ENCODE data around the gene RTP3.

Gene RTP3

GRCh38 chr3:46460051-46460450 lies 37.7 kb upstream of the RTP3 start:
- Histone ChIP-seq H2AFZ (ENCODE audit: low read depth) (no peak overlapping the region), H3K79me2 (ENCODE audit: insufficient read depth, low read depth) (no peaks in the 10 kb centered on the region), H3K9ac (no peak overlapping the region), H3K4me3 (IDR thresholded peaks at IDR 0.05; ENCODE audit: insufficient read depth, low read depth, low read length) (no peak overlapping the region), H3K27me3 (ENCODE audit: insufficient read depth, low read depth) (no peaks in the 10 kb centered on the region), H3K4me1 (ENCODE audit: low read depth, poor library complexity, severe bottlenecking) (no peaks in the 10 kb centered on the region), H3K4me2 (no peak overlapping the region), H3K36me3 (ENCODE audit: insufficient read depth) (no peaks in the 10 kb centered on the region), H4K20me1 (ENCODE audit: insufficient read depth) (no peaks in the 10 kb centered on the region), H3K27ac (no peak overlapping the region)
- TF ChIP-seq, protein P1, sequence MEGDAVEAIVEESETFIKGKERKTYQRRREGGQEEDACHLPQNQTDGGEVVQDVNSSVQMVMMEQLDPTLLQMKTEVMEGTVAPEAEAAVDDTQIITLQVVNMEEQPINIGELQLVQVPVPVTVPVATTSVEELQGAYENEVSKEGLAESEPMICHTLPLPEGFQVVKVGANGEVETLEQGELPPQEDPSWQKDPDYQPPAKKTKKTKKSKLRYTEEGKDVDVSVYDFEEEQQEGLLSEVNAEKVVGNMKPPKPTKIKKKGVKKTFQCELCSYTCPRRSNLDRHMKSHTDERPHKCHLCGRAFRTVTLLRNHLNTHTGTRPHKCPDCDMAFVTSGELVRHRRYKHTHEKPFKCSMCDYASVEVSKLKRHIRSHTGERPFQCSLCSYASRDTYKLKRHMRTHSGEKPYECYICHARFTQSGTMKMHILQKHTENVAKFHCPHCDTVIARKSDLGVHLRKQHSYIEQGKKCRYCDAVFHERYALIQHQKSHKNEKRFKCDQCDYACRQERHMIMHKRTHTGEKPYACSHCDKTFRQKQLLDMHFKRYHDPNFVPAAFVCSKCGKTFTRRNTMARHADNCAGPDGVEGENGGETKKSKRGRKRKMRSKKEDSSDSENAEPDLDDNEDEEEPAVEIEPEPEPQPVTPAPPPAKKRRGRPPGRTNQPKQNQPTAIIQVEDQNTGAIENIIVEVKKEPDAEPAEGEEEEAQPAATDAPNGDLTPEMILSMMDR (conservative IDR thresholded peaks at IDR 0.05; ENCODE audit: low read depth, low read length), result no peak

DNA sequence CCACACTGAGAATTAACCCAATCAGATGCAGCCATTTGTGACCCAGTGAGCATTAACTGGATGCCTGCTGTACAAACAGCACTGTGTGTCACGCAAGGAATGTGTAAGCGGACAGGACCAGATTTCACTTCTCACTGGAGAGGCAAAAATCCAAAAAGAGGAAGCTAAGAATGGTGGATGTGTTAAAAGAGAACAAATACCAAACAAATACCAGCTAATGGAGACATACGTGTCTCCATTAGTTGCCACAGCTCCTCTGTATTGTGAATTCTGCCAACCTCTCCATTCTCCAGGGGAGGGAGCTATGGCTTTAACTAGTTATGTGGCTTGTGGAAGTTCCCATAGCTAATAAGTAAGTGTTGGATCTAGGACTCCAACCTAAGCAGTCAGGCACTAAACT lies 35.7 kb upstream of the RTP3 start:
- TF ChIP-seq, protein P1 (conservative IDR thresholded peaks at IDR 0.05; ENCODE audit: low read depth, low read length), result no peak
- H2AFZ ChIP-seq (ENCODE audit: low read depth), result no peak overlapping the region
- H3K4me2 ChIP-seq, result no peak overlapping the region
- no peaks in the 10 kb centered on the region for H3K27me3 ChIP-seq (ENCODE audit: insufficient read depth, low read depth)
- H3K36me3 ChIP-seq (ENCODE audit: insufficient read depth), result no peaks in the 10 kb centered on the region
- no peak overlapping the region for H3K9ac ChIP-seq
- H3K4me1 ChIP-seq (ENCODE audit: low read depth, poor library complexity, severe bottlenecking), result no peaks in the 10 kb centered on the region
- no peaks in the 10 kb centered on the region for H3K79me2 ChIP-seq (ENCODE audit: insufficient read depth, low read depth)
- no peak overlapping the region for H3K4me3 ChIP-seq (IDR thresholded peaks at IDR 0.05; ENCODE audit: insufficient read depth, low read depth, low read length)
- H4K20me1 ChIP-seq (ENCODE audit: insufficient read depth), result no peaks in the 10 kb centered on the region
- H3K27ac ChIP-seq, result no peak overlapping the region

GRCh38 chr3:46462511-46462910 lies 35.3 kb upstream of the RTP3 start:
- H2AFZ ChIP-seq (ENCODE audit: low read depth), result no peak overlapping the region
- TF ChIP-seq, protein P1 (conservative IDR thresholded peaks at IDR 0.05; ENCODE audit: low read depth, low read length), result no peak
- H3K4me1 ChIP-seq (ENCODE audit: low read depth, poor library complexity, severe bottlenecking), result no peaks in the 10 kb centered on the region
- no peaks in the 10 kb centered on the region for H3K79me2 ChIP-seq (ENCODE audit: insufficient read depth, low read depth)
- no peaks in the 10 kb centered on the region for H3K36me3 ChIP-seq (ENCODE audit: insufficient read depth)
- H3K27me3 ChIP-seq (ENCODE audit: insufficient read depth, low read depth), result no peaks in the 10 kb centered on the region
- no peaks in the 10 kb centered on the region for H4K20me1 ChIP-seq (ENCODE audit: insufficient read depth)
- no peak overlapping the region for H3K9ac ChIP-seq
- H3K4me2 ChIP-seq, result no peak overlapping the region
- H3K4me3 ChIP-seq (IDR thresholded peaks at IDR 0.05; ENCODE audit: insufficient read depth, low read depth, low read length), result no peak overlapping the region
- H3K27ac ChIP-seq, result no peak overlapping the region

DNA sequence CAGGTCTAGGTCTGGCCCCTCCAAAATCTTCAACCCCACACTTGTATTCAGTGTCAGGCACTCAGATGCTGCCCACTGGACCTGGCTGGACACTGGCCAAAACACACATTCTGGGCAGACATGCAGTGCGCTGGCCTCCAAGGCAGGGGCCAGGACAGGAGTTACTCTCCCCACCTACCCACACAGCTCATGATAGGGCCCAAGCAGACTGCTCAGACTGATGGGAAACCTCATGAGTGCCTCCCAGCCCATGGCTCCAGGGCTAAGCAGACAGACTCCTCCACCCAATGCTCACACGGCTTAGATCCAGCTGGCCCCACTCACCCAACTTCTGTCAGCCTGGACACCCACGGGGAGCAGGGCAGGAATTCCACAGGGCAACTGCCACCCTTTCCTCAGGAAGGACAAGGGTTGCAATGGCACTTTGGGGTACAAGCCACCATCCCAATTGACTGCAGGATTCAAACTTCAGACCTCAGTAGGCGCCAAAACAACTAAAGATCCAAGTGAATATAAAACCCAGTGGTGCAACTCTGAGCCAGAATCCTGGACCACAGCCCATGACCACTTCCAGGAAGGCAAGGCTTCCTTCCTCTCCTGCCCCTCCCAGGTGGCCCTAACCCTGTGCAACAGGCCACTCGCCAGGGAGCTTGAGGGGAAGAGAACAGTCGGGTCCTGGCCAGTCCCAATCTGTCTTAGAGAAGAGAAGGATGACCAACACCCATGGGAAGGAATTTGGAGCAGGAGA lies 34.5 kb upstream of the RTP3 start:
- Histone ChIP-seq H2AFZ (ENCODE audit: low read depth) (no peak overlapping the region), H4K20me1 (ENCODE audit: insufficient read depth) (no peaks in the 10 kb centered on the region), H3K36me3 (ENCODE audit: insufficient read depth) (no peaks in the 10 kb centered on the region), H3K4me1 (ENCODE audit: low read depth, poor library complexity, severe bottlenecking) (no peaks in the 10 kb centered on the region), H3K27me3 (ENCODE audit: insufficient read depth, low read depth) (no peaks in the 10 kb centered on the region), H3K9ac (no peak overlapping the region), H3K27ac (no peak overlapping the region), H3K4me3 (IDR thresholded peaks at IDR 0.05; ENCODE audit: insufficient read depth, low read depth, low read length) (no peak overlapping the region), H3K79me2 (ENCODE audit: insufficient read depth, low read depth) (no peaks in the 10 kb centered on the region), H3K4me2 (no peak overlapping the region)
- TF ChIP-seq, protein P1 (conservative IDR thresholded peaks at IDR 0.05; ENCODE audit: low read depth, low read length), result no peak

All from KMS-11 (cell line).